Measurements from ENCODE around the gene GPC4. TPM values are rescaled to one million over a fixed set of nuclear protein-coding genes. Genes with fewer than 3 reads are reported as not detected.

GPC4 gene
- 5.7 and 6.2 TPM in 2 replicates for total RNA-seq

DNA sequence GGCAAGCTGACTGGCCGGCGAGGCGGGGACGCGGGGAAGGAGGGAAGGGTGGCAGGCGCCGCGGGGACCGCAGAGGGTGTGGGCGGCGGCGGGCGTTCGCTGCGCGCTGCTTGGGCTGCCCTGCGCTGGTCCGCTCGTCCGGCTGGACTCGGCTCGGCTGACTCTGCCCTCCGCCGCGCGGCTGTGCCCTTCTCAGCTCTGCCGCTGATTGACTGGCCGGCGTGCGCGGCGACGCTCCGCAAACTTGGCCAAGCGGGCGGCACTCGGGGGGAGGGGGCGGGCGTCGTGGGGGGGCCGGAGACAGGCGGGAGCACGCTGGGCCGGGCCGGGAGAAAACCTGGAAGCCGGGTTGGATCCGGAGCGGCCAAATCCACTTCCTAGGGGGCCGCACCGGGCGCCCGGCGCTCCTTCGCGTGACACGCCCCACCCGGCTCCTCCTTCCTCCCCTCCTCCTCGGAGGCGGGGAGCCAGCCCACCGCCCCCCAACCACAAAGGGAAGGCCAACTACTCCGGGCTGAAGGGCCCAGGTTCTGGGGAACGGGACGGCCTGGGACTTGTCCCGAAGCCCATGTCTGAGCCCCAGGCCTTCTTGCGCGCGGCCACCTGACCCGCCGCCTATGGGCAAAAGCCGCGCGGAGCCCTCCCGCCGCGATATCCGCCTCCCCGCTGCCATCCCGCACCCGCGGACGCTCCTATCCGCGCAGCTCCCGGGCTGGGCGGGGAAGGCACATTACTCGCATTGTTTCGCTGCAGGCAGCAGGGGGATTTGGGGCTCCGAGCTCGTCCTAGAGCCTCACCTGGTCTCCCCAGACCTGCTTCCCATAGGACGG is at the start of gene GPC4:
Gene GPC4, minus strand, starts transcription at position 214 of the 830 bp plus-strand sequence. CDS start 524 bp downstream, outside the sequence.

Other genes with a start within 250 kb of the GPC4 start
- not detected in 2 replicates for gene TFDP3, start 197.1 kb downstream of the GPC4 start, total RNA-seq

Measured in cardiac ventricle fibroblast (primary cell).